Suprapubic skin (tissue), 4 donors: ENCODE data around the gene ZNF462.

ENCODE experiments used
- CTCF ChIP-seq, 2 donors: fragments of 200-600 bp in 1 of 2; fragments of 450-650 bp in 1 of 2; sonication (generic) in 1 of 2; IDR thresholded peaks; one replicate each; pipeline ENCODE4 v1.5.1; 2016 to 2019; ENCODE audit warnings: antibody characterized with exemption in 2 of 2, mild to moderate bottlenecking in 1 of 2, moderate library complexity in 1 of 2
- EP300 ChIP-seq: sonication (generic); formaldehyde crosslinking; IDR thresholded peaks from one replicate; pipeline ENCODE4 v1.6.1; 2017; ENCODE audit warnings: antibody characterized with exemption
- POLR2AphosphoS5 ChIP-seq, 3 donors: sonication (generic); formaldehyde crosslinking; IDR thresholded peaks; one replicate each; pipeline ENCODE4 v1.6.1; 2017; ENCODE audit warnings: antibody characterized with exemption in 3 of 3

- TF ChIP-seq EP300 = no peak
- no peak for TF ChIP-seq CTCF (IDR thresholded peaks at IDR 0.05)
- no peak for TF ChIP-seq POLR2AphosphoS5 (IDR thresholded peaks at IDR 0.05)
Measured at GRCh38 chr9:106818034-106818433, 44.9 kb upstream of the ZNF462 start.
